ENCODE results near the gene UVRAG.

- TF ChIP-seq YY1 (IDR thresholded peaks at IDR 0.05; ENCODE audit: insufficient read depth, insufficient read length) (no peak), ZNF274 (IDR thresholded peaks at IDR 0.05; ENCODE audit: low read depth, low read length) (no peak), SUZ12 (IDR thresholded peaks at IDR 0.05; ENCODE audit: extremely low read depth, insufficient read depth, insufficient read length) (no peak)
These were observed 57.9 kb downstream of the UVRAG start for GRCh38 chr11:75872887-75873416.
